Islet of Langerhans (tissue), 1 donor: Measurements from ENCODE around the gene TREH.

Experiments used
- FAIRE-seq: peaks from one replicate; lab custom pipeline; 2011; peaks lifted over from hg19 to GRCh38; lab: Jason Lieb, UNC

Gene TREH

GRCh38 chr11:118663381-118663780, 16.1 kb downstream of the TREH start:
- no peak for FAIRE-seq

- FAIRE-seq, result no peak
Observed at GRCh38 chr11:118662401-118663271, 16.8 kb downstream of the TREH start.

GRCh38 chr11:118661425-118662301, 17.8 kb downstream of the TREH start:
- FAIRE-seq, result no peak

- no peak for FAIRE-seq
Observed at GRCh38 chr11:118660681-118661424, 18.6 kb downstream of the TREH start.

- no peak for FAIRE-seq
Observed at GRCh38 chr11:118659953-118660680, 19.3 kb downstream of the TREH start.

GRCh38 chr11:118659314-118659952, 20.0 kb downstream of the TREH start:
- FAIRE-seq, result no peak

- FAIRE-seq, result no peak
Observed at GRCh38 chr11:118658429-118659313, 20.8 kb downstream of the TREH start.

GRCh38 chr11:118657709-118658428, 21.6 kb downstream of the TREH start:
- no peak for FAIRE-seq

- no peak for FAIRE-seq
Observed at GRCh38 chr11:118657238-118657637, 22.2 kb downstream of the TREH start.

GRCh38 chr11:118656563-118657165, 22.8 kb downstream of the TREH start:
- FAIRE-seq, result no peak

GRCh38 chr11:118655486-118656190, 23.8 kb downstream of the TREH start:
- FAIRE-seq, result no peak

- FAIRE-seq, result no peak
Observed at GRCh38 chr11:118653684-118654390, 25.6 kb downstream of the TREH start.

- no peak for FAIRE-seq
Observed at GRCh38 chr11:118652681-118653181, 26.7 kb downstream of the TREH start.

- FAIRE-seq, result no peak
Observed at GRCh38 chr11:118651820-118652219, 27.6 kb downstream of the TREH start.

GRCh38 chr11:118650366-118650765, 29.1 kb downstream of the TREH start:
- no peak for FAIRE-seq

GRCh38 chr11:118649941-118650340, 29.5 kb downstream of the TREH start:
- no peak for FAIRE-seq

- FAIRE-seq, result no peak
Observed at GRCh38 chr11:118648291-118648690, 31.2 kb downstream of the TREH start.

- no peak for FAIRE-seq
Observed at GRCh38 chr11:118646393-118646792, 33.1 kb downstream of the TREH start.
